Adrenal gland (tissue), 5 donors: Measurements from ENCODE around the gene DSTYK.

ENCODE experiments used
- CTCF ChIP-seq, 6 experiments: fragments of 450-650 bp in 4 of 6; fragments of 200-600 bp in 2 of 6; sonication (generic) in 1 of 6; IDR thresholded peaks; 1 replicate in 5 of 6; 2 replicates in 1 of 6; pipeline versions ENCODE4 v1.5.1 to v1.8.0; 2016 to 2021; ENCODE audit warnings: antibody characterized with exemption in 6 of 6, mild to moderate bottlenecking in 2 of 6, moderate library complexity in 1 of 6
- POLR2A ChIP-seq, 2 donors: fragments of 450-650 bp; IDR thresholded peaks; one replicate each; pipeline ENCODE4 v1.6.1; 2017; ENCODE audit warnings: antibody characterized with exemption in 2 of 2, mild to moderate bottlenecking in 2 of 2, moderate library complexity in 1 of 2
- donor health status: DM: no; HTN: no; CAD: no.

GRCh38 chr1:205150651-205151428 lies 60.7 kb downstream of the DSTYK start:
- no peak for TF ChIP-seq CTCF (IDR thresholded peaks at IDR 0.05)
- TF ChIP-seq POLR2A (IDR thresholded peaks at IDR 0.05) = no peak
